Vagina (tissue), 2 donors: ENCODE results near the gene LTK. TPM values are rescaled to one million over a fixed set of nuclear protein-coding genes. Genes with fewer than 3 reads are reported as not detected.
A peak's percentile ranks its signal among the peaks of the same experiment; 100 is the strongest.

Source experiments
- DNase-seq, 2 donors: peaks; one replicate each; pipeline ENCODE4 v3.0.0-alpha.2; 2017; ENCODE audit errors: extremely low spot score in 2 of 2
- H3K27ac ChIP-seq: fragments of 200-600 bp; sonication (generic); one replicate; pipeline ENCODE4 v1.5.1; 2019
- H3K27me3 ChIP-seq: fragments of 200-600 bp; sonication (generic); one replicate; pipeline ENCODE4 v1.5.1; 2019
- H3K36me3 ChIP-seq, 2 donors: fragments of 200-600 bp; sonication (generic); one replicate each; pipeline ENCODE4 v1.5.1; 2017 to 2019
- H3K4me1 ChIP-seq: fragments of 200-600 bp; sonication (generic); one replicate; pipeline ENCODE4 v1.5.1; 2019
- H3K4me3 ChIP-seq, 2 donors: fragments of 200-600 bp; sonication (generic); 1 replicate in 1 of 2; 2 replicates in 1 of 2; pipeline ENCODE4 v1.5.1; 2016 to 2019
- H3K9me3 ChIP-seq: fragments of 200-600 bp; sonication (generic); one replicate; pipeline ENCODE4 v1.5.1; 2019
- CTCF ChIP-seq, 3 experiments: fragments of 450-650 bp in 2 of 3; fragments of 200-600 bp in 1 of 3; sonication (generic) in 1 of 3; IDR thresholded peaks; one replicate each; pipeline ENCODE4 v1.5.1; 2017 to 2019; ENCODE audit warnings: antibody characterized with exemption in 3 of 3, mild to moderate bottlenecking in 2 of 3, moderate library complexity in 2 of 3
- POLR2A ChIP-seq, 2 donors: fragments of 450-650 bp; IDR thresholded peaks; one replicate each; pipeline ENCODE4 v1.6.1; 2017; ENCODE audit warnings: antibody characterized with exemption in 2 of 2, mild to moderate bottlenecking in 2 of 2, moderate library complexity in 2 of 2
- POLR2AphosphoS5 ChIP-seq, 2 donors: sonication (generic); formaldehyde crosslinking; IDR thresholded peaks; one replicate each; pipeline ENCODE4 v1.9.0; 2017; ENCODE audit warnings: antibody characterized with exemption in 2 of 2, mild to moderate bottlenecking in 2 of 2, low read depth in 1 of 2; ENCODE audit not compliant: insufficient read depth in 1 of 2
- intact Hi-C: fragments of 100-400 bp; cut with DNase I; formaldehyde crosslinking; loops from one replicate; pipeline ENCODE4 v1.15.1; 2023
- total RNA-seq: library from RNA; depleted of rRNA; stranded (reverse); fragments of >200 nt; gene quantifications from one replicate; pipeline ENCODE4 v1.2.3, GENCODE V29; 2016

The LTK gene
- total RNA-seq, 1 donor from 2014 or later = 1.5 TPM

- H3K27me3 ChIP-seq = no peaks in the 10 kb centered on the region
- H3K36me3 ChIP-seq = no peaks in the 10 kb centered on the region
- H3K9me3 ChIP-seq = no peaks in the 10 kb centered on the region
- H3K4me3 ChIP-seq = no peak overlapping the region
- no peak for DNase-seq
- H3K4me1 ChIP-seq = peaks cover 27% of the 10 kb centered on the region
- no peak overlapping the region for H3K27ac ChIP-seq
- intact Hi-C loops = no loop called here
- TF ChIP-seq POLR2A (IDR thresholded peaks at IDR 0.05) = no peak
- TF ChIP-seq POLR2AphosphoS5 (IDR thresholded peaks at IDR 0.05; ENCODE audit: insufficient read depth in 1 of 2, low read depth in 1 of 2) = no peak
- TF ChIP-seq CTCF (IDR thresholded peaks at IDR 0.05) = no peak
These were observed 46.9 kb upstream of the LTK start for GRCh38 chr15:41560572-41560874.

GRCh38 chr15:41559239-41559782 lies 45.7 kb upstream of the LTK start:
- intact Hi-C loops = loop anchor here (10.0 kb wide), 1 partner anchor 45 kb away; no protein-coding TSS in a partner anchor
- H3K4me1 ChIP-seq = peaks cover 27% of the 10 kb centered on the region

GRCh38 chr15:41558400-41559238 lies 45.0 kb upstream of the LTK start, which contains the start of gene TYRO3:
Gene TYRO3 (plus strand): TSS chr15:41559212. CDS start chr15:41559258, 46 bp downstream.
- Histone ChIP-seq H3K9me3 (no peaks in the 10 kb centered on the region), H3K4me3 (peak within 1 kb of the TSS; percentile 58 to 99), H3K27me3 (no peaks in the 10 kb centered on the region), H3K27ac (peak within 1 kb of the TSS; percentile 59), H3K36me3 (no peaks in the 10 kb centered on the region), H3K4me1 (peaks cover 27% of the 10 kb centered on the region)
- TF ChIP-seq CTCF (IDR thresholded peaks at IDR 0.05) (no peak), POLR2A (IDR thresholded peaks at IDR 0.05) (no peak), POLR2AphosphoS5 (IDR thresholded peaks at IDR 0.05; ENCODE audit: insufficient read depth in 1 of 2, low read depth in 1 of 2) (no peak)
- DNase-seq = no peak
- intact Hi-C loops = loop anchor here (10.0 kb wide), 1 partner anchor 46 kb away; no protein-coding TSS in a partner anchor

More at GRCh38 chr15:41559239-41559782, 45.7 kb upstream of the LTK start:
- peak overlapping the region; percentile 58 to 99 for H3K4me3 ChIP-seq
- H3K27me3 ChIP-seq = no peaks in the 10 kb centered on the region
- no peak for DNase-seq
- H3K27ac ChIP-seq = peak overlapping the region; percentile 59
- no peaks in the 10 kb centered on the region for H3K36me3 ChIP-seq
- TF ChIP-seq POLR2AphosphoS5 (IDR thresholded peaks at IDR 0.05; ENCODE audit: insufficient read depth in 1 of 2, low read depth in 1 of 2) (no peak), POLR2A (IDR thresholded peaks at IDR 0.05) (no peak), CTCF (IDR thresholded peaks at IDR 0.05) (no peak)
- H3K9me3 ChIP-seq = no peaks in the 10 kb centered on the region

GRCh38 chr15:41557673-41558399 lies 44.2 kb upstream of the LTK start:
- no peaks in the 10 kb centered on the region for H3K9me3 ChIP-seq
- peak overlapping the region; percentile 58 to 99 for H3K4me3 ChIP-seq
- DNase-seq = peak in 1 of 2 donors; percentile 89
- H3K27ac ChIP-seq = peak overlapping the region; percentile 51
- no peaks in the 10 kb centered on the region for H3K36me3 ChIP-seq
- TF ChIP-seq CTCF (IDR thresholded peaks at IDR 0.05) (peak; percentile 49 to 64 (median 53)), POLR2A (IDR thresholded peaks at IDR 0.05) (no peak), POLR2AphosphoS5 (IDR thresholded peaks at IDR 0.05; ENCODE audit: insufficient read depth in 1 of 2, low read depth in 1 of 2) (peak; percentile 13 to 63)
- peaks cover 27% of the 10 kb centered on the region for H3K4me1 ChIP-seq
- no peaks in the 10 kb centered on the region for H3K27me3 ChIP-seq
- intact Hi-C loops = loop anchor here (10.0 kb wide), 1 partner anchor 47 kb away; no protein-coding TSS in a partner anchor
